ENCODE measurements around the gene NDUFB8. TPM values are rescaled to one million over a fixed set of nuclear protein-coding genes. Genes with fewer than 3 reads are reported as not detected.

The NDUFB8 gene
- total RNA-seq, 4 donors from 2014 or later: 231 to 315 (median 279) TPM

GRCh38 chr10:100561005-100561404, 31.3 kb upstream of the NDUFB8 start:
- peaks cover 0 to 3% (median 0%) of the 10 kb centered on the region in 4 donors for H3K9me3 ChIP-seq
- peaks cover 9 to 15% (median 14%) of the 10 kb centered on the region in 4 donors for H3K4me1 ChIP-seq
- intact Hi-C loops (cut with DNase I): no loop called here
- no peak for TF ChIP-seq POLR2A (IDR thresholded peaks at IDR 0.05; ENCODE audit: low read depth)
- TF ChIP-seq EP300 (IDR thresholded peaks at IDR 0.05): no peak
- TF ChIP-seq, protein P1, sequence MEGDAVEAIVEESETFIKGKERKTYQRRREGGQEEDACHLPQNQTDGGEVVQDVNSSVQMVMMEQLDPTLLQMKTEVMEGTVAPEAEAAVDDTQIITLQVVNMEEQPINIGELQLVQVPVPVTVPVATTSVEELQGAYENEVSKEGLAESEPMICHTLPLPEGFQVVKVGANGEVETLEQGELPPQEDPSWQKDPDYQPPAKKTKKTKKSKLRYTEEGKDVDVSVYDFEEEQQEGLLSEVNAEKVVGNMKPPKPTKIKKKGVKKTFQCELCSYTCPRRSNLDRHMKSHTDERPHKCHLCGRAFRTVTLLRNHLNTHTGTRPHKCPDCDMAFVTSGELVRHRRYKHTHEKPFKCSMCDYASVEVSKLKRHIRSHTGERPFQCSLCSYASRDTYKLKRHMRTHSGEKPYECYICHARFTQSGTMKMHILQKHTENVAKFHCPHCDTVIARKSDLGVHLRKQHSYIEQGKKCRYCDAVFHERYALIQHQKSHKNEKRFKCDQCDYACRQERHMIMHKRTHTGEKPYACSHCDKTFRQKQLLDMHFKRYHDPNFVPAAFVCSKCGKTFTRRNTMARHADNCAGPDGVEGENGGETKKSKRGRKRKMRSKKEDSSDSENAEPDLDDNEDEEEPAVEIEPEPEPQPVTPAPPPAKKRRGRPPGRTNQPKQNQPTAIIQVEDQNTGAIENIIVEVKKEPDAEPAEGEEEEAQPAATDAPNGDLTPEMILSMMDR (IDR thresholded peaks at IDR 0.05): no peak
- TF ChIP-seq POLR2AphosphoS5 (IDR thresholded peaks at IDR 0.05): no peak
- no peak for DNase-seq (ENCODE audit: extremely low spot score)
- no peak overlapping the region for H3K27ac ChIP-seq (replicated peaks in 1 of 4)
- H3K4me3 ChIP-seq: no peak overlapping the region
- H3K36me3 ChIP-seq: peaks cover 0 to 24% (median 8%) of the 10 kb centered on the region in 4 donors
- WGBS: 75% methylated on average over 2 of the region's 2 CpGs
- H3K27me3 ChIP-seq: peaks cover 0 to 55% (median 32%) of the 10 kb centered on the region in 4 donors

GRCh38 chr10:100560248-100560647, 30.6 kb upstream of the NDUFB8 start:
- 92% methylated on average over 1 of the region's 1 CpG for WGBS
- H3K27me3 ChIP-seq: peaks cover 0 to 47% (median 28%) of the 10 kb centered on the region in 4 donors
- H3K36me3 ChIP-seq: peaks cover 0 to 30% (median 8%) of the 10 kb centered on the region in 4 donors
- H3K27ac ChIP-seq (replicated peaks in 1 of 4): no peak overlapping the region
- intact Hi-C loops (cut with DNase I): no loop called here
- TF ChIP-seq EP300 (IDR thresholded peaks at IDR 0.05) (no peak), POLR2A (IDR thresholded peaks at IDR 0.05; ENCODE audit: low read depth) (no peak), POLR2AphosphoS5 (IDR thresholded peaks at IDR 0.05) (no peak)
- TF ChIP-seq, protein P1 (IDR thresholded peaks at IDR 0.05): no peak
- peaks cover 0 to 3% (median 0%) of the 10 kb centered on the region in 4 donors for H3K9me3 ChIP-seq
- peaks cover 9 to 15% (median 14%) of the 10 kb centered on the region in 4 donors for H3K4me1 ChIP-seq
- no peak for DNase-seq (ENCODE audit: extremely low spot score)
- no peak overlapping the region for H3K4me3 ChIP-seq

GRCh38 chr10:100554902-100555301, 25.2 kb upstream of the NDUFB8 start:
- H3K4me1 ChIP-seq: no peaks in the 10 kb centered on the region
- peaks cover 5 to 62% (median 17%) of the 10 kb centered on the region in 4 donors for H3K36me3 ChIP-seq
- no peak for TF ChIP-seq POLR2AphosphoS5 (IDR thresholded peaks at IDR 0.05)
- no peak for TF ChIP-seq POLR2A (IDR thresholded peaks at IDR 0.05; ENCODE audit: low read depth)
- TF ChIP-seq EP300 (IDR thresholded peaks at IDR 0.05): no peak
- TF ChIP-seq, protein P1 (IDR thresholded peaks at IDR 0.05): no peak
- H3K4me3 ChIP-seq: no peak overlapping the region
- DNase-seq (ENCODE audit: extremely low spot score): no peak
- intact Hi-C loops (cut with DNase I): no loop called here
- H3K27ac ChIP-seq (replicated peaks in 1 of 4): no peak overlapping the region
- WGBS: 87% methylated on average over 2 of the region's 2 CpGs
- H3K27me3 ChIP-seq: no peaks in the 10 kb centered on the region
- no peaks in the 10 kb centered on the region for H3K9me3 ChIP-seq

DNA sequence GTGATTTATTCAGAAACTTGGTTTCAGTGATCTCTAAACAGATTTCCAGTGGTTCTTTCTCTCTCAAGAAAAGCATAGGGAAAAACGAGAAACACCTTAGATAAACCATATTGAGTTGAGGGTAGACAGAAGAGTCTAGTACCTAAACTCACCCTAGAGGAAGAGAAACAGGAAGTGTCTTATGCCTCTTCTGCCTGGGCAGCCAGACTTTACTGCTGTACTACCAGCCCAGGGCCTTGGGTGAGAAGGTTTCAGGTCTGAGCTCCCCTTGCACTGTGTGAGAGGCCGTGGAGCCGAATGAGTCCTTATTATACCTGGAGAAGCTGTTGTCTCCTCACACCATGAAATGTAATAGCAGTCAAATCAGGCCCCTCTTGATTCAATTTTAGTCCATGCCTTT, 24.3 kb upstream of the NDUFB8 start:
- peaks cover 13 to 72% (median 25%) of the 10 kb centered on the region in 4 donors for H3K36me3 ChIP-seq
- 94% methylated on average over 3 of the region's 3 CpGs for WGBS

More for the DNA sequence above, 24.3 kb upstream of the NDUFB8 start:
- DNase-seq (ENCODE audit: extremely low spot score): no peak
- Histone ChIP-seq H3K9me3 (no peaks in the 10 kb centered on the region), H3K4me1 (no peaks in the 10 kb centered on the region), H3K27ac (replicated peaks in 1 of 4) (no peak overlapping the region), H3K27me3 (no peaks in the 10 kb centered on the region), H3K4me3 (no peak overlapping the region)
- TF ChIP-seq, protein P1 (IDR thresholded peaks at IDR 0.05): no peak
- TF ChIP-seq POLR2A (IDR thresholded peaks at IDR 0.05; ENCODE audit: low read depth) (no peak), POLR2AphosphoS5 (IDR thresholded peaks at IDR 0.05) (no peak), EP300 (IDR thresholded peaks at IDR 0.05) (no peak)
- intact Hi-C loops (cut with DNase I): no loop called here

Measured in esophagus muscularis mucosa (tissue), 4 donors.